Neuronal stem cell (in vitro differentiated cells): ENCODE results near the gene ADRA2C.
A peak's percentile ranks its signal among the peaks of the same experiment; 100 is the strongest.

Experiments
- DNase-seq: peaks from one replicate; pipeline ENCODE4 v3.0.0-alpha.2; 2013; ENCODE audit warnings: low spot score
- H2AFZ ChIP-seq: one replicate; pipeline ENCODE4 v1.6.1; 2013; ENCODE audit warnings: mild to moderate bottlenecking, low read length, inconsistent platforms
- H2AK5ac ChIP-seq: 2 replicates; pipeline ENCODE4 v1.6.1; 2013; ENCODE audit warnings: low read depth, mild to moderate bottlenecking, inconsistent platforms, low read length, moderate library complexity, mixed read lengths
- H2BK120ac ChIP-seq: 2 replicates; pipeline ENCODE4 v1.6.1; 2013; ENCODE audit warnings: low read depth, mild to moderate bottlenecking, inconsistent platforms, low read length, moderate library complexity, mixed read lengths
- H2BK12ac ChIP-seq: one replicate; pipeline ENCODE4 v1.6.1; 2013; ENCODE audit warnings: low read length, inconsistent platforms
- H2BK15ac ChIP-seq: 2 replicates; pipeline ENCODE4 v1.6.1; 2013; ENCODE audit warnings: mild to moderate bottlenecking, low read length, inconsistent platforms, mixed read lengths
- H2BK5ac ChIP-seq: one replicate; pipeline ENCODE4 v1.6.1; 2013; ENCODE audit warnings: inconsistent platforms, mild to moderate bottlenecking, low read length, moderate library complexity
- H3K14ac ChIP-seq: one replicate; pipeline ENCODE4 v1.6.1; 2013; ENCODE audit warnings: low read length, inconsistent platforms
- H3K18ac ChIP-seq: 2 replicates; pipeline ENCODE4 v1.6.1; 2013; ENCODE audit warnings: low read length, inconsistent platforms
- H3K23ac ChIP-seq: 2 replicates; pipeline ENCODE4 v1.6.1; 2013; ENCODE audit warnings: low read depth, mild to moderate bottlenecking, mixed read lengths, low read length, inconsistent platforms; ENCODE audit not compliant: poor library complexity
- H3K27ac ChIP-seq: replicated peaks from 3 replicates; pipeline ENCODE4 v1.5.1; 2013; ENCODE audit warnings: low read length, inconsistent platforms
- H3K27me3 ChIP-seq, 3 experiments: 2 replicates each; pipeline ENCODE4 v1.6.1; 2013; ENCODE audit warnings: low read length in 3 of 3, mild to moderate bottlenecking in 2 of 3, inconsistent platforms in 1 of 3, low read depth in 1 of 3, mixed read lengths in 1 of 3, moderate library complexity in 1 of 3; ENCODE audit not compliant: control insufficient read depth in 3 of 3, insufficient read depth in 3 of 3
- H3K36me3 ChIP-seq, 2 donors: replicated peaks in 1 of 2; 2 replicates each; pipeline ENCODE4 v1.6.1; 2013; ENCODE audit warnings: low read length in 2 of 2; ENCODE audit not compliant: control insufficient read depth in 2 of 2, insufficient read depth in 2 of 2
- H3K4ac ChIP-seq: 2 replicates; pipeline ENCODE4 v1.6.1; 2013; ENCODE audit warnings: inconsistent platforms, mild to moderate bottlenecking, low read length, moderate library complexity
- H3K4me1 ChIP-seq, 2 donors: 1 replicate in 1 of 2; 2 replicates in 1 of 2; pipeline ENCODE4 v1.6.1; 2013; ENCODE audit warnings: low read length in 2 of 2, low read depth in 1 of 2; ENCODE audit not compliant: control insufficient read depth in 2 of 2, insufficient read depth in 1 of 2
- H3K4me2 ChIP-seq: one replicate; pipeline ENCODE4 v1.6.1; 2013; ENCODE audit warnings: mild to moderate bottlenecking, low read length, inconsistent platforms; ENCODE audit not compliant: insufficient read depth, poor library complexity, severe bottlenecking
- H3K4me3 ChIP-seq, 2 donors: 2 replicates each; pipeline ENCODE4 v1.5.1; 2013; ENCODE audit warnings: low read length in 2 of 2, mild to moderate bottlenecking in 2 of 2, inconsistent platforms in 1 of 2, moderate library complexity in 1 of 2
- H3K79me1 ChIP-seq: one replicate; pipeline ENCODE4 v1.6.1; 2013; ENCODE audit warnings: low read depth, mild to moderate bottlenecking, inconsistent platforms, low read length, moderate library complexity
- H3K9ac ChIP-seq: one replicate; pipeline ENCODE4 v1.6.1; 2013; ENCODE audit warnings: mild to moderate bottlenecking, low read depth, low read length, inconsistent platforms; ENCODE audit not compliant: poor library complexity
- H3K9me3 ChIP-seq, 2 donors: replicated peaks in 1 of 2; 2 replicates each; pipeline versions ENCODE3 to v1.6.1; 2013; ENCODE audit warnings: low read length in 2 of 2, mild to moderate bottlenecking in 2 of 2, inconsistent platforms in 1 of 2, low read depth in 1 of 2, mixed read lengths in 1 of 2, moderate library complexity in 1 of 2; ENCODE audit not compliant: control insufficient read depth in 2 of 2, insufficient read depth in 1 of 2
- H4K8ac ChIP-seq: one replicate; pipeline ENCODE4 v1.6.1; 2013; ENCODE audit warnings: low read depth, mild to moderate bottlenecking, inconsistent platforms, low read length, moderate library complexity
- H4K91ac ChIP-seq: one replicate; pipeline ENCODE4 v1.6.1; 2013; ENCODE audit warnings: low read length, low read depth, mild to moderate bottlenecking, inconsistent platforms; ENCODE audit not compliant: poor library complexity
- WGBS, 2 donors: extraction: QIAGEN DNeasy Blood & Tissue Kit; methylation state at CpG; one replicate each; pipeline ENCODE4 v1.1.7; 2013; ENCODE audit warnings: missing lambda C conversion rate in 2 of 2, mixed read lengths in 1 of 2; ENCODE audit not compliant: insufficient read length in 2 of 2, insufficient replicate concordance in 1 of 2; ENCODE audit errors: extremely low coverage in 2 of 2; 5-methylcytosine and 5-hydroxymethylcytosine counted together

ADRA2C gene

DNA sequence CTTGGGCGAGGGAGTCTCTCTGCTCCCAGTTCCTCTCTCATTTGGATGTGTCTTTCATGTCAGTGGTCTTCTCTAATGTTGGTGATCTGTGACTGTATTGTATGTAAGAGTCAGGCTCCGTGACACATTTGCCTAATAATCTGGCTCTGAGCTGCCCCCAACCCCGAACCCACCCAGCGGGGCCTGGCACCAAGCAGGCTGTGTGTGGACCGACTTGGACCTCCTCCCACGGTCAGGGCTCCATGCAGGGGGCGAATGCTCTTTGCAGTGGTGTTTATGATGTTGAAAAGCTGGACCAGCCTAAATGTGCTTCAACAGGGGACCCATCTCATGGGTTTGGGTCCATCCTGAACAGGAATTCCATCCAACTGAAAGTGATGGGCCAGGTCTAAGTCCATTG, 47.0 kb upstream of the ADRA2C start:
- H3K27ac ChIP-seq, result no peak overlapping the region
- peaks cover 3 to 12% of the 10 kb centered on the region in 2 donors for H3K9me3 ChIP-seq
- no peak overlapping the region for H3K4me2 ChIP-seq
- no peak overlapping the region for H3K4me3 ChIP-seq
- no peak overlapping the region for H2BK15ac ChIP-seq
- no peak overlapping the region for H2BK5ac ChIP-seq
- WGBS, 2 donors, result no CpG with 5 or more reads among the region's 7 CpGs
- no peak for DNase-seq
- no peaks in the 10 kb centered on the region for H3K79me1 ChIP-seq
- peaks cover 0 to 15% of the 10 kb centered on the region in 2 donors for H3K4me1 ChIP-seq
- no peak overlapping the region for H3K4ac ChIP-seq
- H2BK120ac ChIP-seq, result no peak overlapping the region
- H3K27me3 ChIP-seq, result peaks cover 0 to 43% (median 14%) of the 10 kb centered on the region in 3 experiments
- H4K91ac ChIP-seq, result no peak overlapping the region
- no peak overlapping the region for H3K23ac ChIP-seq
- H3K9ac ChIP-seq, result no peak overlapping the region
- H3K14ac ChIP-seq, result no peak overlapping the region
- H3K36me3 ChIP-seq, result peaks cover 0 to 3% of the 10 kb centered on the region in 2 donors
- H2AFZ ChIP-seq, result no peak overlapping the region
- H4K8ac ChIP-seq, result no peak overlapping the region
- no peak overlapping the region for H2BK12ac ChIP-seq
- H2AK5ac ChIP-seq, result no peak overlapping the region
- H3K18ac ChIP-seq, result no peak overlapping the region

DNA sequence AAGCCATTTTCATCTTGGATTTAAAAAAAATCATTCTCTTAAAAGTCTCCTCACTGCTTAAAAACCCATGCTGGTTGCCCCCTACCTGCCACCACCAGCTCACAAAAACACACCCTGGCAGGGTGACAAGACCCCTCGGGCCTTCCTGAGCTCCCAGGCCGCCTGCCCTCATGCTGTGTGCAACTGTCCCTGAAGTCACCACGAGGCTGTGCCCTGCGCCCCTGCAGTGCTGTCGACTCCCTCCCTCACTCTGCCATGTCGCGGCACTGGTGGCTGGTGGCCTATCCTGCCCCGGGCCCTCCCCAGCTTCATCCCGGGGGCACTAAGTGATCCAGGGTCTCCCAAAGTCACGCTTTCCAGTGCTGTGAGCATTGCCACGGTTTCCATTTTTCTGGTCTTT, 46.3 kb upstream of the ADRA2C start:
- no peak overlapping the region for H2BK120ac ChIP-seq

DNA sequence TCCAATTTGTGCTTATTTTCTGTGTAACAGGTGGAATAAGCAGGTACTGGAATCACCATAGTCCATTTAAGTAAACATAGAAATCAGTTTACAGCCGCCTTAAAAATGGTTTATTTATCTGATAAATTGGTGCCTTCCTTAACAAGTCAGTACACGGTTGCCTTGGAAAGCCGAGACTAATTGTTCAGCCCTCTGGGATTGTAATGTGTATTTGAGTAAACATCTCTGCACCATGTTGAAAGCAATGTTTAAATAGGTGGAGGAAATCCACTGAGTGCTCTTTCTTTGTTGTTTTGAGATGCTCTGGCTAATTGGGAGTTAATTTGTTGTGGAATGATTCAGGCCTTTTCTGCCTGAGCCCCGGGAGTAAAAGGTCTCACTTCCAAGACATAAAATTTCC, 45.7 kb upstream of the ADRA2C start:
- no peak overlapping the region for H3K18ac ChIP-seq
- no peak overlapping the region for H2BK5ac ChIP-seq
- H3K27me3 ChIP-seq, result peaks cover 0 to 53% (median 21%) of the 10 kb centered on the region in 3 experiments
- no peak overlapping the region for H4K8ac ChIP-seq
- H2BK120ac ChIP-seq, result no peak overlapping the region
- peaks cover 0 to 27% of the 10 kb centered on the region in 2 donors for H3K4me1 ChIP-seq
- no peak overlapping the region for H3K23ac ChIP-seq
- H2AFZ ChIP-seq, result no peak overlapping the region
- H4K91ac ChIP-seq, result no peak overlapping the region
- H3K4me3 ChIP-seq, result no peak overlapping the region
- no peak overlapping the region for H2AK5ac ChIP-seq
- no peak for DNase-seq
- no peaks in the 10 kb centered on the region for H3K36me3 ChIP-seq
- H3K14ac ChIP-seq, result no peak overlapping the region
- H3K9me3 ChIP-seq, result peaks cover 3 to 8% of the 10 kb centered on the region in 2 donors
- no peak overlapping the region for H3K27ac ChIP-seq
- no peak overlapping the region for H3K4ac ChIP-seq
- no CpG with 5 or more reads among the region's 4 CpGs for WGBS, 2 donors
- H3K9ac ChIP-seq, result no peak overlapping the region
- H2BK15ac ChIP-seq, result no peak overlapping the region
- H3K4me2 ChIP-seq, result no peak overlapping the region
- no peaks in the 10 kb centered on the region for H3K79me1 ChIP-seq
- H2BK12ac ChIP-seq, result no peak overlapping the region

More for the DNA sequence above, 46.3 kb upstream of the ADRA2C start:
- Histone ChIP-seq H2AK5ac (peak overlapping the region; percentile 72), H3K9ac (no peak overlapping the region), H2BK12ac (peak overlapping the region; percentile 92), H3K14ac (no peak overlapping the region), H2AFZ (no peak overlapping the region), H3K18ac (peak overlapping the region; percentile 68), H4K8ac (no peak overlapping the region), H3K79me1 (no peaks in the 10 kb centered on the region), H2BK5ac (no peak overlapping the region), H3K4me1 (peaks cover 0 to 21% of the 10 kb centered on the region in 2 donors), H4K91ac (no peak overlapping the region), H3K4me3 (no peak overlapping the region), H3K4me2 (no peak overlapping the region), H3K27ac (no peak overlapping the region), H2BK15ac (no peak overlapping the region), H3K23ac (no peak overlapping the region), H3K9me3 (peaks cover 3 to 8% of the 10 kb centered on the region in 2 donors), H3K27me3 (peaks cover 0 to 49% (median 15%) of the 10 kb centered on the region in 3 experiments), H3K4ac (no peak overlapping the region), H3K36me3 (no peaks in the 10 kb centered on the region)
- DNase-seq, result no peak
- no CpG with 5 or more reads among the region's 11 CpGs for WGBS, 2 donors

DNA sequence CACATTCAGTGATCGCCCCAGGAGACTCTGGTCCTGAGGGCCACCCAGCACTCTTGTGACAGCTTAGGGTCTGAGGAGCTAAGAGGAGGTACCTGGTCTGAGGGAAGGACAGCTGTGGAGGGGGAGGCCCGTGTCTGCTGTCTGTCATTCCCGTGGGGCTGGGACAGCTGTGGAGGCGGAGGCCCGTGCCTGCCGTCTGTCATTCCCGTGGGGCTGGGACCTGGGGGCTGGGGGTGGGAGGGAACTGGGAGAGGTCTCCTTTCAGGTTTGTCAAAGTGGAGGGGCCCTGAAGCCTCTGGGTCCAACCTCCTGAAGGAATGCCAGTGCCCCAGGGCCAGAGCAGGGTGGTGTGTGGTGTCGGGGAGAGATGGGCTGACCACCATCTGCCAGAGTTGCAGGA, 45.0 kb upstream of the ADRA2C start:
- Histone ChIP-seq H2BK120ac (no peak overlapping the region), H3K27ac (no peak overlapping the region), H3K18ac (peak overlapping the region; percentile 73), H2BK5ac (no peak overlapping the region), H2BK12ac (no peak overlapping the region), H2AFZ (no peak overlapping the region), H2AK5ac (peak overlapping the region; percentile 8), H3K9ac (no peak overlapping the region), H4K8ac (no peak overlapping the region), H3K4me2 (no peak overlapping the region), H3K14ac (peak overlapping the region; percentile 14), H3K23ac (no peak overlapping the region), H3K36me3 (no peaks in the 10 kb centered on the region), H4K91ac (no peak overlapping the region), H2BK15ac (no peak overlapping the region), H3K79me1 (no peaks in the 10 kb centered on the region), H3K4me3 (no peak overlapping the region), H3K4me1 (peaks cover 0 to 30% of the 10 kb centered on the region in 2 donors), H3K9me3 (peaks cover 3 to 8% of the 10 kb centered on the region in 2 donors), H3K4ac (no peak overlapping the region), H3K27me3 (peaks cover 0 to 53% (median 24%) of the 10 kb centered on the region in 3 experiments)
- no peak for DNase-seq
- no CpG with 5 or more reads among the region's 8 CpGs for WGBS, 2 donors
